ENCODE results near the gene IPO13.
A peak's percentile ranks its signal among the peaks of the same experiment; 100 is the strongest.

IPO13 gene

DNA sequence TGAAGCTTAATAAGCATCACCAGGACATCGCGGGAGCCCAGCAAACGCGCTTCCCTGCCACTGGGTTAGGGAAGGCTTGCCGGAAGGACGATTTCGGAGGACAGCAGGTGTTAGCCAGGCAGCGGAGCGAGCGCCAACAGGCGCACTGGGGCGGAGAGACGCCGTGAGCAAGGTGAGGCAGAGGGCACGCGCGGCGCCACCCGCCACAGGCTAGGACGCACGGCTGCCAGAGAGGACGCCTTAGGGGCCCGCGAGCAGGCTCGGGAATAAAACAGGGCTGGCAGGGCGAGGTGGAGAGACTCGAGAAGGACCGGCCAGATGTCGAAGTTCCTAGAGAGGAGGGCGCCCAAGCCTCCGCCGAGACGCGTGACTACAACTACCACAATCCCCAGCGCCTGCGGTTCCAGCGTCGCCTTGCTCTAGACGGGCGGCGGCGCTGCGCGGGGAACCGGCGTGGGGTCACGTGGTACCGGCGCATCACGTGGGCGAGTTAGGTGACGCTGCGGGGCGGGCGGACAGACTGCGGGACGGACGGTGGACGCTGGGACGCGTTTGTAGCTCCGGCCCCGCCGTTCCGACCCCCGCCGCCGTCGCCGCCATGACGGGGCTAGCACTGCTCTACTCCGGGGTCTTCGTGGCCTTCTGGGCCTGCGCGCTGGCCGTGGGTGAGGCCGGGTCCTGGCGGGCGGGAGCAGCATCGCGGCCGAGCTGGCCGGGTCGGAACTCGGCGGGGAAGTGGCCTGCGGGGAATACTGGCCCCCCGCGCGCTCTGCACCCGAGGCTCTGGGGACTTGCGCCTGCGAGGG is 27.9 kb downstream of the IPO13 start, which contains the start of gene ATP6V0B:
TSS of gene ATP6V0B (plus strand) at position 518 of the 806 bp plus-strand sequence. CDS start at position 599, 81 bp downstream.
- DNase-seq: peak; percentile 94

- no peak for DNase-seq
These were observed 28.7 kb downstream of the IPO13 start for GRCh38 chr1:43975249-43975961.

GRCh38 chr1:43976045-43976444 is 29.3 kb downstream of the IPO13 start:
- no peak for DNase-seq

DNA sequence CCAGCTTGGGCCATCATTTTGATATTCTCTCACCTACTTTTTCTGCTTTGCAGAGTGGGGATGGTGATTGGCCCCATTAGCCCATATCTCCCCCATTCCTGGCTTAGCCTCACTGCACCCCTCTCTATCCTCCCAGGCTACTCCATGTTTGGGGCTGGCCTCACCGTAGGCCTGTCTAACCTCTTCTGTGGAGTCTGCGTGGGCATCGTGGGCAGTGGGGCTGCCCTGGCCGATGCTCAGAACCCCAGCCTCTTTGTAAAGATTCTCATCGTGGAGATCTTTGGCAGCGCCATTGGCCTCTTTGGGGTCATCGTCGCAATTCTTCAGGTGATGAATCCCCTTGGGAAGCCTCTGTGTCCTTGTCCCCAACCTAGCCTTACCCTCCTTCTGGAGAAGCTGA is 30.1 kb downstream of the IPO13 start:
- DNase-seq: no peak

GRCh38 chr1:43977376-43978263 is 30.9 kb downstream of the IPO13 start:
- no peak for DNase-seq

DNA sequence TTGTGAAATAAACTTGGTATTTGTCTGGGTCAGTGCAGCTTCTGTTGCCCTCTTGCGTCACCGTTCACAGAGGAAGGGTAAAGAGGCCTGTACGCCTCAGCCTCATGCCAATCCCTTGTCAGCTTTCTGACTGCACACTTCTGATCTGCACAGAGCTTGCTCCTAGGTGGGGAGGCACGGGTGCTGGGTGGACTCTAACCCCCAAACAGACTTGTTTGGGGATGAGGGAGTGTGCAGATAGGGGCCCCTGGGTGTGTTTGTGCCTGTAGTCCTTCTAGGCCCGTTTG is 31.5 kb downstream of the IPO13 start:
- no peak for DNase-seq

DNA sequence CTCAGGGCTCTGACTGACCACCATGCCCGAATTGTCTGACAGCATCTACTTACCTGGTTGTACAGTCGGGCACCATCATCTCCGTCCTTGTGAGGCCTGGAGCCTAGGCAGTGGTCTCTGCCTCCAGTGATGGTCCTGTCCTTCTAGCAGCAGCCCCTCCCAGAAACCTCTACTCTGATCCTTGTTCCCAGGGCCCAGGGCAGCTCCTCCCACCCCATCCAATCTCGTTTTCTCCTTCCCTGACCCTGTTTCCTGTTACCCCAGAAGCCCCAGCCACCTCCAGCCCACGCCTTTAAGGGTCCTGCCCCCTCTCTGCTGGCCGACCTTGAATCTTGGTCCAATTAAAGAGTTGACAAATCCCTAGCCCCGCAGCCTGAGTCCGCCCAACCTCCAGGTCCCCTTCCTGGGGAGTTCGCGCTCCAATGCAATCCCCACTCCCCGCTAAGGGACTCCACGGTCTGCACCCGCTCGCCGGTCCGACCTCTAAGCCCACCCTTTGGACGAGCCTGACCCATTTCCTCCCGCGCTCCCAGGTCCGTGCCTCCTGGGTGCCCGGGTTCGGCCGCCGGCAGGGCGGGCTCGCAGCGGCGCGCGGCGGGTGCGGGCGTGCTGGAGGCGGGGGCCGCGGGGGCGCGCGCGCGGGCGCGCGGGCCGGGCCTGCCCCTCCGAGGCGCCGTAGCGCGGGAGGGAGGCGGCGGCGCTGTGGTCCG is 32.0 kb downstream of the IPO13 start, which contains the start of gene B4GALT2:
TSS of gene B4GALT2 (plus strand) at position 660 of the 710 bp plus-strand sequence. CDS start 1,951 bp downstream, outside the sequence.
- DNase-seq: no peak

- no peak for DNase-seq
These were observed 32.4 kb downstream of the IPO13 start for GRCh38 chr1:43979261-43979527.

- no peak for DNase-seq
These were observed 32.9 kb downstream of the IPO13 start for GRCh38 chr1:43979528-43980254.

- DNase-seq: no peak
These were observed 33.7 kb downstream of the IPO13 start for GRCh38 chr1:43980255-43981134.

DNA sequence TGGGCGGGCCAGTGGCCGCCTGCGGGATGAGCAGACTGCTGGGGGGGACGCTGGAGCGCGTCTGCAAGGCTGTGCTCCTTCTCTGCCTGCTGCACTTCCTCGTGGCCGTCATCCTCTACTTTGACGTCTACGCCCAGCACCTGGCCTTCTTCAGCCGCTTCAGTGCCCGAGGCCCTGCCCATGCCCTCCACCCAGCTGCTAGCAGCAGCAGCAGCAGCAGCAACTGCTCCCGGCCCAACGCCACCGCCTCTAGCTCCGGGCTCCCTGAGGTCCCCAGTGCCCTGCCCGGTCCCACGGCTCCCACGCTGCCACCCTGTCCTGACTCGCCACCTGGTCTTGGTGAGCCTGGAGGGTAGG is 34.4 kb downstream of the IPO13 start:
- DNase-seq: no peak

DNA sequence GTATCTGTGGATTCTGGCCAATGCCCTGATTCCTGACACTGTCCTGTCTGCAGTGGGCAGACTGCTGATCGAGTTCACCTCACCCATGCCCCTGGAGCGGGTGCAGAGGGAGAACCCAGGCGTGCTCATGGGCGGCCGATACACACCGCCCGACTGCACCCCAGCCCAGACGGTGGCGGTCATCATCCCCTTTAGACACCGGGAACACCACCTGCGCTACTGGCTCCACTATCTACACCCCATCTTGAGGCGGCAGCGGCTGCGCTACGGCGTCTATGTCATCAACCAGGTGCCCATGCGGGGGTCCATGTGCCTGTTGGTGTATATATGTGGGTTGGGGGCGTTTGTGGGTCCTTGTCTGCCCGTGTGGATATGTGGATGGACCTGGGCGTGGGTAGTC is 34.9 kb downstream of the IPO13 start:
- no peak for DNase-seq

DNA sequence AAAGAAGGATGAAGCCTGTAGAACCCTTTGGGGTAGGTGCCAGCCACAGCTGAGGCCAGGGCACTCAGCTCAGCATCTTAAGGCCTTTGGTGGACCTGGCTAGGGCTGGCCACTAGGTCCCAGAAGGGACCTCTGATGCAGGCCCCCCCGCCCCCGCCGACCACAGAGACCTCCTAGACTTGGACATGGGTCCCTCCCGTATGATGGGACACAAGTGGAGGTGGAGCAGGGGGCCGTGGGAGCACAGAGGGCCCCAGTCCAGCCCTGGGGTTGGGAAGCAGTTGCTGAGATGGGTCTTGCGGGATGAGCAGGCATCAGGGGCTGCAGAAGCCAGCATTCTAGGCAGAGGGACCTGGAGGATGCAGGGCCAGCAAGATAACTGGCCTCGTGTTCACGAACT is 35.5 kb downstream of the IPO13 start:
- DNase-seq: no peak

DNA sequence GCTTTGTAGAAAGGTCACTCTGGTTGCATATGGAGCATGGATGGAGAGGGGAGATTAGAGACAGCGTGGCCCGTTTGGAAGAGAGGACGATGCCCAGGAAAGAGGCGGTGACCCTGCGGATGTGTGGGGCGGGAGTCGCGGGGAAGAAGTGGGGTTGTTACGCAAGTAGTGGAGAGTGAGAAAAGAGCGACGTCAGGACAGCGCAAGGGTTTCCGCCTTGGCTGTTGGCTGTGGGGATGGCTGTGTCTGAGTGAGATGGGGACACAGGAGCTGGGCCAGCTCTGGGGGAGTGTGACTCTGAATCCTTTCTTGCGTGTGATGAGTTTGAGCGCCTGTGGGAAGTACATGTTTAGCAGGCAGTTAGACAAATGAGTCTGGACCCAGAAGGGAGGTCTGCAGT is 36.1 kb downstream of the IPO13 start:
- no peak for DNase-seq

DNA sequence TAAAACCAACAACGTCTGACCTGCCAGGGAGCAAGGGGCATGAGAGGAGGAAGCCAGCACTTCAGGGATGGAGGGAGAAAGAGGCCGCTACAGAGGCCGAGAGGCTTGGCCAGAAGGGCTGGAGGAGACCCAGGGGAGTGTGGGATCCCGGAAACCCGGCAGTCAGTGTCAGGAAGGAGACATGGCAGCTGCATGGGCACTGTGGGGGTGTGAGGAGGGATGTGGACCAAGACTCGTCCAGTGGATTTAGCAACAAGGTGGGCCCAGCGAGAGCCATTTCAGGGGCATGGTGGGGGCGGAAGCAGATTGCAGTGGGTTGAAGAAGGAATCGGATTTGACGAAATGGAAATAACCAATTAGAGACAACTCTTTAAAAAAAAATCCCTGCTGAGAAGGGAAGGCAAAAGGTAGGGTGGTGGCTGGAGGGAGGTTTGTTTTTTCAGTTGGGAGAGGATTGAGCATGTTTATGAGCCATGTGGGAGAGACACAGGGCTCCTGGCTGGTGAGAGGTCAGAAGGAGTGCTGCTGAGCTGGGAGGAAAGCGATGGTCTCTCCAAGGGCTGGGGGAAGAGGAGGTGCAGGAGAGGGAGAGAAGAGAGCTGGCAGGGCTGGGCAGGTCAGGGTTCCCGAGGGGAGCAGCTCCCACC is 36.6 kb downstream of the IPO13 start:
- DNase-seq: no peak

DNA sequence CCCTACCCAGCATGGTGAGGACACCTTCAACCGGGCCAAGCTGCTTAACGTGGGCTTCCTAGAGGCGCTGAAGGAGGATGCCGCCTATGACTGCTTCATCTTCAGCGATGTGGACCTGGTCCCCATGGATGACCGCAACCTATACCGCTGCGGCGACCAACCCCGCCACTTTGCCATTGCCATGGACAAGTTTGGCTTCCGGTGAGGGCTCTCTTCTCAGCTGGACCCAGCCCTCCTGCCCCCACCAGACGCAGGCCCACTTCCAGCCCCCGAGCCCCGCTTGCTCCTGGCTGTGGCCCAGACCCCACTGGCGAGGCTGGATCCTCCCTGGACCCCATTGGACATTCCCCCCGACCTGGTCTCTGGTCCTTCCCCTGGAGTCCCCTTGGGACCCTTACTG is 38.1 kb downstream of the IPO13 start:
- no peak for DNase-seq

DNA sequence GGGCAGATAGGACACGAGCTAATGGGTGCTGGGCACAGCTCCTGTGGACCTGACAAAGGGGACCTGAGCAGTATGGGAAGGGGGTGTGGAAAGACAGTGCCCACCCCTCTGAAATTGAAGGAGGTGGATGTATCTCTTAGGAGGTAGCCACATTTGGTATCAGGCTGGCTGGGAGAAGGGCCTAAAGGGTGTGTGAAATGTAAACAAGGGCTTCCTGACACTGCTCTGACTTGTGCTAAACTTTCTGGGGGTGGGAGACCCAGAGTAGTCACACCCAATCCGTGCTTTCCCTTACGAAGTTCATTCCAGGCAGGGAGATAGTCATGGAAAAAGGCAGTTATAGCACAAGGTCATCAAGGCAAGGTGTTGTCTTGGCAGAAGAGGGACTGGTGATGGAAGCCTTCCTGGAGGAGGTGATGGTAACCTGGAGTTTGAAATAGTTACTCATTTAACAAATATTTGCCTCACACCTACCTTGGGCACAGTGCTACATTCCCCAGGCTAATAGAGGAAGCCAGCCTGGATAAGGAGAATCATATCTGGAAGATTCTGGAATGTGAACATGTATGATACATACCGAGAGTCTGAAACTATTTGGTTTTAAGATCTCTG is 39.3 kb downstream of the IPO13 start:
- no peak for DNase-seq

- DNase-seq: no peak
These were observed 40.0 kb downstream of the IPO13 start for GRCh38 chr1:43986712-43987111.

DNA sequence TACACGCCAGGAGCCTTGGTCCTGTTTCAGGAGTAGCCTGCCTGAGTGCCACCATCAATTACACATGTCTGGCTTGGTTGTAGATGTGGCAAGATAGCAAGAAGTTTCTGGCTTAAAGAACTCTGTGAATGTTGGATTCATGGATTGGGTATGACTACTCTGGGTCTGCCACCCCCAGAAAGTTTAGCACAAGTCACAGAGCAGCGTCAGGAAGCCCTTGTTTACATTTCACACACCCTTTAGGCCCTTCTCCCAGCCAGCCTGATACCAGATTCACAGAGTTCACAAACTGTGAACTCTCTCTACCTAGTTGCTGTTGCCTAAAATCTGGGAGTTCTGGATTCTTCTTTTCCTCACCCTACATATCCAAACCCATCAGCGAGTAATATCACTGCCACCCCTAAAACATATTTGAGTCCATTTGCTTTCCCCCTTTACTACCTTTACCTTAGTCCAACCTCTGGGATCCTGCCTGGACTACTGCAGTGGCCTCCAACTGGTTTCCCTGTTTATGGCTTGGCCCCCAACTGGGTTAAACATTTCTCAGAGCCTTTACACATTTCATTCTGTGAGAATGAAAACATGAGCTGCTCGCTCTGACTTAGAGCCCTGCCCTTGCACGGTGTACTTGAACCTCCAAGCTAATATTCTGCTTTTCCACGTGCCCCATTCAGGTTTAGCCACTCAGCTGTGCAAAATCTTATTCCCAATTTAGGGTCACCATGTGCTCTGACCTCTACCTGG is 40.6 kb downstream of the IPO13 start:
- no peak for DNase-seq
